HepG2 (cell line): Measurements from ENCODE around the gene UTS2R. TPM values are rescaled to one million over a fixed set of nuclear protein-coding genes. Genes with fewer than 3 reads are reported as not detected.

Source experiments
- ATAC-seq: fragments of 200-7000 bp; cut with Tn5 transposase; 3 replicates; pipeline ENCODE4 v1.9.1; 2020; ENCODE audit warnings: mild to moderate bottlenecking, moderate library complexity
- BruUV-seq: library from RNA; stranded (reverse); fragments of 400-500 nt; replicated peaks from 2 replicates; lab custom pipeline; 2021; lab: Mats Ljungman, UMichigan
- CTCF ChIA-PET: fragments of 300-600 bp; formaldehyde crosslinking; extraction: SDS; loops from one replicate; lab custom pipeline; 2021; ENCODE audit warnings: low total read pairs, inconsistent platforms, low intra/inter-chr PET ratio; lab: Yijun Ruan, JAX
- POLR2A ChIA-PET: fragments of 350-600 bp; sonication (Branson Sonifier 250); formaldehyde crosslinking; loops from one replicate; lab custom pipeline; 2020; ENCODE audit warnings: antibody characterized with exemption, inconsistent platforms; lab: Yijun Ruan, JAX
- DNase-seq: peaks from one replicate; pipeline ENCODE4 v3.0.0-alpha.2; 2015; ENCODE audit warnings: low spot score
- FAIRE-seq: peaks from 3 replicates; lab custom pipeline; 2011; peaks lifted over from hg19 to GRCh38; lab: Jason Lieb, UNC
- H2AFZ ChIP-seq: one replicate; pipeline ENCODE4 v1.6.1; 2011; ENCODE audit warnings: low read length, inconsistent platforms
- H3K27ac ChIP-seq: fragments of 300-600 bp; 3 replicates; pipeline ENCODE4 v1.8.0; 2011; ENCODE audit warnings: mixed run types, mild to moderate bottlenecking, mixed read lengths, low read length, inconsistent platforms; ENCODE audit not compliant: insufficient read depth; ENCODE audit errors: extremely low read length
- H3K27me3 ChIP-seq, 2 experiments: fragments of 200-600 bp in 1 of 2; 2 replicates in 1 of 2; 3 replicates in 1 of 2; pipeline versions ENCODE4 v1.6.0 to v1.8.0; 2011; ENCODE audit warnings: low read length in 2 of 2, mild to moderate bottlenecking in 2 of 2, moderate library complexity in 2 of 2, inconsistent platforms in 1 of 2; ENCODE audit not compliant: insufficient read depth in 2 of 2, control insufficient read depth in 1 of 2
- H3K36me3 ChIP-seq, 2 experiments: fragments of 200-600 bp in 1 of 2; replicated peaks in 1 of 2; 2 replicates in 1 of 2; 3 replicates in 1 of 2; pipeline versions ENCODE4 v1.5.1 to v1.8.0; 2011; ENCODE audit warnings: low read length in 2 of 2, inconsistent platforms in 1 of 2; ENCODE audit not compliant: insufficient read depth in 2 of 2, control insufficient read depth in 1 of 2
- H3K4me1 ChIP-seq: 2 replicates; pipeline ENCODE4 v1.5.1; 2012; ENCODE audit warnings: low read length, inconsistent platforms; ENCODE audit not compliant: insufficient read depth
- H3K4me2 ChIP-seq: 2 replicates; pipeline ENCODE4 v1.6.0; 2011; ENCODE audit warnings: low read depth, low read length, inconsistent platforms
- H3K4me3 ChIP-seq, 3 experiments: fragments of 200-600 bp in 1 of 3; sonication (generic), shearing (Covaris generic) in 1 of 3; replicated peaks in 1 of 3; 2 replicates each; pipeline ENCODE4 v1.5.1; 2011 to 2016; ENCODE audit warnings: low read length in 3 of 3, inconsistent platforms in 2 of 3, low read depth in 2 of 3, mild to moderate bottlenecking in 2 of 3, control low read depth in 1 of 3, mixed read lengths in 1 of 3; ENCODE audit not compliant: insufficient read depth in 1 of 3
- H3K79me2 ChIP-seq: one replicate; pipeline ENCODE4 v1.6.1; 2011; ENCODE audit warnings: low read length, inconsistent platforms; ENCODE audit not compliant: insufficient read depth
- H3K9ac ChIP-seq: 2 replicates; pipeline ENCODE4 v1.6.0; 2011; ENCODE audit warnings: mild to moderate bottlenecking, low read depth, low read length, inconsistent platforms; ENCODE audit not compliant: insufficient read depth
- H3K9me3 ChIP-seq: 2 replicates; pipeline ENCODE4 v1.5.1; 2012; ENCODE audit warnings: mild to moderate bottlenecking, low read length
- H4K20me1 ChIP-seq: 2 replicates; pipeline ENCODE4 v1.6.0; 2011; ENCODE audit warnings: inconsistent platforms, mild to moderate bottlenecking, low read length, moderate library complexity; ENCODE audit not compliant: insufficient read depth
- AGO1 ChIP-seq: fragments of 200-400 bp; formaldehyde crosslinking; IDR thresholded peaks from 2 replicates; pipeline ENCODE4 v1.6.1; 2017; ENCODE audit warnings: mild to moderate bottlenecking, low read depth, low read length, moderate library complexity; ENCODE audit not compliant: poor library complexity, severe bottlenecking
- HNRNPL ChIP-seq: fragments of 200-400 bp; formaldehyde crosslinking; IDR thresholded peaks from 2 replicates; pipeline ENCODE4 v1.6.1; 2017; ENCODE audit warnings: mild to moderate bottlenecking, low read depth, low read length
- KLF16 ChIP-seq, 2 experiments: sonication (generic) in 1 of 2; formaldehyde crosslinking in 1 of 2; IDR thresholded peaks; 2 replicates each; pipeline versions ENCODE4 v1.6.1 to v1.8.0; 2016 to 2023; ENCODE audit warnings: missing genetic modification reagents in 2 of 2, missing compliant biosample characterization in 1 of 2
- TBL1XR1 ChIP-seq: fragments of 150-350 bp; IDR thresholded peaks from 2 replicates; pipeline ENCODE4 v1.6.1; 2014; ENCODE audit warnings: borderline replicate concordance, low read length; ENCODE audit not compliant: partially characterized antibody
- THAP11 ChIP-seq: IDR thresholded peaks from 2 replicates; pipeline ENCODE4 v1.6.1; 2016; ENCODE audit warnings: missing biosample characterization, missing genetic modification reagents
- ZBTB21 ChIP-seq: sonication (generic); formaldehyde crosslinking; IDR thresholded peaks from 2 replicates; pipeline ENCODE4 v1.4.0; 2020; ENCODE audit warnings: missing genetic modification reagents
- ZFP62 ChIP-seq: sonication (generic); formaldehyde crosslinking; IDR thresholded peaks from 2 replicates; pipeline ENCODE4 v1.4.0; 2020; ENCODE audit warnings: missing genetic modification reagents
- ZNF567 ChIP-seq: sonication (generic); formaldehyde crosslinking; IDR thresholded peaks from 2 replicates; pipeline ENCODE4 v1.8.1; 2023; ENCODE audit warnings: mild to moderate bottlenecking, missing genetic modification reagents, borderline replicate concordance
- ZNF678 ChIP-seq: sonication (generic); formaldehyde crosslinking; IDR thresholded peaks from 2 replicates; pipeline ENCODE4 v1.4.0; 2020; ENCODE audit warnings: mild to moderate bottlenecking, missing genetic modification reagents
- ZNF709 ChIP-seq: sonication (generic); formaldehyde crosslinking; IDR thresholded peaks from 2 replicates; pipeline ENCODE4 v1.5.0; 2020; ENCODE audit warnings: mild to moderate bottlenecking, missing genetic modification reagents
- ZNF724P ChIP-seq: sonication (generic); formaldehyde crosslinking; IDR thresholded peaks from 2 replicates; pipeline ENCODE4 v1.8.0; 2022; ENCODE audit warnings: missing genetic modification reagents, borderline replicate concordance
- WGBS: methylation state at CpG from one replicate; pipeline ENCODE4 v1.1.6; 2017; ENCODE audit warnings: low lambda C conversion rate; 5-methylcytosine and 5-hydroxymethylcytosine counted together
- in situ Hi-C: cut with HindIII; loops from 2 replicates; pipeline ENCODE4 v1.10.0; 2017; ENCODE audit warnings: low pct_unique_long_range_greater_than_20kb; ENCODE audit not compliant: extremely low pct_ligation_motif_present
- intact Hi-C: fragments of 100-400 bp; cut with micrococcal nuclease; formaldehyde crosslinking; loops from one replicate; pipeline ENCODE4 v1.10.0; 2022; ENCODE audit not compliant: unreplicated experiment
- polyA plus RNA-seq, 8 experiments: library from polyadenylated mRNA; depleted of rRNA in 3 of 8; stranded (reverse) in 7 of 8; unstranded in 1 of 8; fragments of >200 nt; fragmentation: Illumina TruSeq in 4 of 8; extraction: Trizol in 4 of 8; gene quantifications; 2 replicates each; pipeline versions ENCODE4 v1.2.1 to v1.2.3, GENCODE V29; 2011 to 2016; ENCODE audit warnings: low read depth in 4 of 8, missing spikeins in 1 of 8, mixed read lengths in 1 of 8; ENCODE audit not compliant: insufficient read depth in 1 of 8
- total RNA-seq, 5 experiments: library from RNA; depleted of rRNA; stranded (reverse); fragments of >200 nt; fragmentation: Illumina TruSeq; extraction: Trizol; gene quantifications; 2 replicates each; pipeline ENCODE4 v1.2.3, GENCODE V29; 2016; ENCODE audit warnings: low read depth in 1 of 5
- TF ChIP-seq, protein P1 (sequence below): sonication (generic); formaldehyde crosslinking; IDR thresholded peaks from 2 replicates; pipeline ENCODE4 v1.4.0; 2020; ENCODE audit warnings: missing genetic modification reagents
- TF ChIP-seq, protein P2 (sequence below): sonication (generic); formaldehyde crosslinking; IDR thresholded peaks from 2 replicates; pipeline ENCODE4 v1.4.0; 2020; ENCODE audit warnings: missing genetic modification reagents, low read depth, mild to moderate bottlenecking, borderline replicate concordance
- TF ChIP-seq, protein P3 (sequence below): sonication (generic); formaldehyde crosslinking; conservative IDR thresholded peaks from 2 replicates; pipeline ENCODE4 v1.4.0; 2020; ENCODE audit warnings: missing genetic modification reagents

Gene UTS2R
- total and polyA plus RNA-seq, 2 of the 13 experiments (the other 11 are each of a cell fraction or from before 2014, with no cell fraction given) = 0.13 to 0.15 TPM

DNA sequence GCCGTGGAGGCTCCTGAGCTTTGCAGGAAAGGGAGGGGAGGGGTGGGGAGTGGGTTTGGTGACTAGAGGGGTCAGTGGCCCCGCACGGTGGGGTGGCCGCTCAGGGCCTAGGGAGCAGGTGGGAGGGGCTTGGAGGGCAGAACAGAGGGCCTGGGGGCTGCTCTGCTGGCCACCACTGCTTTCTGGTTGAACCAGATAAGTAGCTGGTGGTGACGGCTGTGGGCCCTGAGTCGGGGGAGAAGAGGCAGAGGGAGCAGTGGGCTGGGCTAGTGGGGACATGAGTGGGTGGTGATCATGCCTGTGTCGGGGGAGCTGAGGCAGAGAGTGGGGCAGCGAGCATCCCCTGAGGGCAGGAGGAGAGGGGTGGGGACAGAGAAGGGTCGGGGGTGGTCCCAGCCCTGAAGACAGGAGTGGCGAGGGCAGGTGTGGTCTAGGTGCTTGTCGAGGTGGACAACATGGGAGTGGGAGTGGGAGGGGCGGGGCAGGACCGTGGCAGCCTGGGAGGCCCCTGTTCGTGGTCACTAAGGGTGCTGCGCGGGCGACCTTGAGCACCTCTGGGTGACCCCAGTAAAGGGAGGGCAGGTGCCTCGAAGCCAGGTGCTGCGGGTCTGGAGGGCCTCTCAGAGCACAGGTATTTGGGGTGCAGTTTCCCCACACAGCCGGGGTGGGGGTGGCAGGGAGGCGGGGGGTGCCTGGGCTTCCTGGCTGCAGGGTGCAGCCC is 47.9 kb upstream of the UTS2R start (continued):
- TF ChIP-seq, protein P1, sequence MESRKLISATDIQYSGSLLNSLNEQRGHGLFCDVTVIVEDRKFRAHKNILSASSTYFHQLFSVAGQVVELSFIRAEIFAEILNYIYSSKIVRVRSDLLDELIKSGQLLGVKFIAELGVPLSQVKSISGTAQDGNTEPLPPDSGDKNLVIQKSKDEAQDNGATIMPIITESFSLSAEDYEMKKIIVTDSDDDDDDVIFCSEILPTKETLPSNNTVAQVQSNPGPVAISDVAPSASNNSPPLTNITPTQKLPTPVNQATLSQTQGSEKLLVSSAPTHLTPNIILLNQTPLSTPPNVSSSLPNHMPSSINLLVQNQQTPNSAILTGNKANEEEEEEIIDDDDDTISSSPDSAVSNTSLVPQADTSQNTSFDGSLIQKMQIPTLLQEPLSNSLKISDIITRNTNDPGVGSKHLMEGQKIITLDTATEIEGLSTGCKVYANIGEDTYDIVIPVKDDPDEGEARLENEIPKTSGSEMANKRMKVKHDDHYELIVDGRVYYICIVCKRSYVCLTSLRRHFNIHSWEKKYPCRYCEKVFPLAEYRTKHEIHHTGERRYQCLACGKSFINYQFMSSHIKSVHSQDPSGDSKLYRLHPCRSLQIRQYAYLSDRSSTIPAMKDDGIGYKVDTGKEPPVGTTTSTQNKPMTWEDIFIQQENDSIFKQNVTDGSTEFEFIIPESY (CRISPR knock-in tag) = peak; percentile 67
- TF ChIP-seq, all 625 proteins: peak for 2

DNA sequence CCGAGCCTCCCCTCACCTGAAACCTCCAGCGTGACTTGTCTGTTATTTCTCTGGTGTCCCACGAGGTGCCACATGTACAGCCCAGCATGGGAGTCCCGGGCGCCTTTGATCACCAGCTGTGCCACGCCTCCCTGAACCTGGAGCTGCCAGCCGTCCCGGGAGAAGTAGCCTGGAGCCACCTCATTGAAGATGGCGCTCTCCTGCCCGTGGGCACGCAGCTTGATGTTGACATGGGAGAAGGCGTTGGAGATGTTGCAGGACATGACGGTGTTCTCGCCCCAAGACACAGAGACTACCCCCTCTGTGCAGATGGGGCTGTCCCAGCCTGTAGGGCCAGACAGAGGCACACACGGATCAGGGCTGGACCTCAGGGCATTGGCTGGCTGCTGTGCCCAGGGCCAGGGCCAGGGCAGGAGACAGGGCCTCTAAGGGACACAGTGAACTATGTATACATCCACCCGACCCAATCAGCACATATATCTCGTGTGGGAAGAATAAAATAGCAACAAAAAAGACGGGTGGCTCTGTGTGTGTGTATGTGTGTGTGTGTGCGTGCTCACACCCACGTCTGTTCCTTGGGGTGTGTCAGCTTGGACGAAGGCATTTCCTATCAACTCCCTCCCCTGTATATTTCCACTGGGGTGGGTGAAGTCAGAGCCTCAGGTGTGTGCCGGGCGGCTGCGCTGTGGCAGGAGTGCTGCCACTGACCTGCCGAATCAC is 46.8 kb upstream of the UTS2R start:
- POLR2A ChIA-PET = interaction anchor here (0.7 to 20.8 kb wide), 18 partner anchors 7 to 134 kb away, joined by 3 to 270 read pairs (median 6); partner anchors contain the start of genes CD7, CSNK1D and SLC16A3
- no TSS peak for BruUV-seq
- H3K36me3 ChIP-seq = no peaks in the 10 kb centered on the region
- 0 out of 4 replicates have a peak, but pooled peaks of 1 of the 2 experiments have one; percentile 20 for TF ChIP-seq KLF16 (CRISPR knock-in tag; IDR thresholded peaks at IDR 0.05)
- no peak for TF ChIP-seq ZBTB21 (CRISPR knock-in tag)
- peak; percentile 20; the same call in 1 of the 2 replicates for TF ChIP-seq ZNF724P (CRISPR knock-in tag)
- peak; percentile 87 for TF ChIP-seq HNRNPL
- TF ChIP-seq ZFP62 (CRISPR knock-in tag) = no peak
- TF ChIP-seq AGO1 = peak; percentile 4
- no peak for TF ChIP-seq ZNF678 (CRISPR knock-in tag)
- TF ChIP-seq, protein P2, sequence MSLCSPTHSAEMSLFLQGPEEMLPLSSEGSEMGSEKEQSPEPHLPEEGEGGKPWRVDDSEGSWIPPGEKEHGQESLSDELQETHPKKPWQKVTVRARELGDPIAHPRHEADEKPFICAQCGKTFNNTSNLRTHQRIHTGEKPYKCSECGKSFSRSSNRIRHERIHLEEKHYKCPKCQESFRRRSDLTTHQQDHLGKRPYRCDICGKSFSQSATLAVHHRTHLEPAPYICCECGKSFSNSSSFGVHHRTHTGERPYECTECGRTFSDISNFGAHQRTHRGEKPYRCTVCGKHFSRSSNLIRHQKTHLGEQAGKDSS (CRISPR knock-in tag) = no peak
- no peak for TF ChIP-seq TBL1XR1
- 0 out of 2 replicates have a peak, but pooled peaks have one; percentile 3 for TF ChIP-seq ZNF709
- TF ChIP-seq THAP11 (CRISPR knock-in tag) = no peak
- TF ChIP-seq, protein P3, sequence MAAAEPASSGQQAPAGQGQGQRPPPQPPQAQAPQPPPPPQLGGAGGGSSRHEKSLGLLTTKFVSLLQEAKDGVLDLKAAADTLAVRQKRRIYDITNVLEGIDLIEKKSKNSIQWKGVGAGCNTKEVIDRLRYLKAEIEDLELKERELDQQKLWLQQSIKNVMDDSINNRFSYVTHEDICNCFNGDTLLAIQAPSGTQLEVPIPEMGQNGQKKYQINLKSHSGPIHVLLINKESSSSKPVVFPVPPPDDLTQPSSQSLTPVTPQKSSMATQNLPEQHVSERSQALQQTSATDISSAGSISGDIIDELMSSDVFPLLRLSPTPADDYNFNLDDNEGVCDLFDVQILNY (CRISPR knock-in tag) = no peak
- no peak for TF ChIP-seq ZNF567 (CRISPR knock-in tag)

More for the DNA sequence above, 46.8 kb upstream of the UTS2R start:
- Histone ChIP-seq H3K4me3 (peak overlapping the region in 1 of 3 experiments; percentile 66; a peak in 1 of 6 replicates), H3K4me1 (peaks cover 90% of the 10 kb centered on the region), H3K79me2 (peaks cover 4% of the 10 kb centered on the region), H4K20me1 (no peaks in the 10 kb centered on the region), H3K9me3 (no peaks in the 10 kb centered on the region), H3K27me3 (no peaks in the 10 kb centered on the region), H3K9ac (peak overlapping the region; percentile 64), H3K4me2 (peak overlapping the region; percentile 82), H3K27ac (peak overlapping the region; percentile 73), H2AFZ (no peak overlapping the region)
- CTCF ChIA-PET = no interaction called here
- in situ Hi-C loops (loop anchor here (5.0 kb wide), 1 partner anchor 82 kb away; no protein-coding TSS in a partner anchor), intact Hi-C loops (no loop called here)
- ATAC-seq (no peak), DNase-seq (no peak), FAIRE-seq (no peak)
- WGBS = 81% methylated on average over 22 of the region's 25 CpGs
